Right lung (tissue), 5 donors: ENCODE data around the gene KNL1. TPM values are rescaled to one million over a fixed set of nuclear protein-coding genes. Genes with fewer than 3 reads are reported as not detected.
"Not testable (repeated sequence)": the region's sequence is repeated elsewhere in the genome, so short reads cannot be mapped to it uniquely, and the experiment has no call there.

Experiments
- DNase-seq, 2 donors: peaks; one replicate each; pipeline ENCODE4 v3.0.0-alpha.2; 2013
- polyA plus RNA-seq, 5 donors: library from polyadenylated mRNA; unstranded; fragments of 120-200 nt; gene quantifications; one replicate each; pipeline versions ENCODE4 v1.2.1 to v1.2.3, GENCODE V29; 2013; ENCODE audit warnings: inconsistent platforms in 1 of 5, low replicate concordance in 1 of 5; ENCODE audit not compliant: insufficient read length in 5 of 5, insufficient read depth in 1 of 5

KNL1 gene
- polyA plus RNA-seq, 5 donors: 9.3 to 43.3 (median 19.7) TPM

GRCh38 chr15:40581796-40582195, 12.3 kb upstream of the KNL1 start:
- not testable (repeated sequence) for DNase-seq

- no peak for DNase-seq
These were observed 11.3 kb upstream of the KNL1 start for GRCh38 chr15:40582726-40583246.

DNA sequence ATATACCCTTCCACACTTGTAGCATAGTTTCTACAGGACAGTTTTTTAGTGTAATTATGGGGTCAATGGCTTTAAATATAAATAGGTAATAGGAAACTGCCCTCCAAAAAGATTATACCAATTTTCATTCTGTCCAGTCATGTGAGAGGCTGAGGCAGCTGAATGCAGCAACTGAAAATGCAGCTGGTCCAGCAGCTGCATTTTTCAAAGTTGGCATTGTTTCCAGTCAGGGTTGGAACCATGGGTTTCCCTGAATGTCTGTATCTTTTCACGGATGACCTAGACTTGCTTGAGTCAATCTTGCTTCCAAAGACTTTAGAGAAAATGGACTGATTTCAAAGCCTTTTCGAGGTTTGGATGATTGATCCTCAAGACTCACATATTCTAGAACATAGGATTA, 9.9 kb upstream of the KNL1 start:
- DNase-seq: no peak

DNA sequence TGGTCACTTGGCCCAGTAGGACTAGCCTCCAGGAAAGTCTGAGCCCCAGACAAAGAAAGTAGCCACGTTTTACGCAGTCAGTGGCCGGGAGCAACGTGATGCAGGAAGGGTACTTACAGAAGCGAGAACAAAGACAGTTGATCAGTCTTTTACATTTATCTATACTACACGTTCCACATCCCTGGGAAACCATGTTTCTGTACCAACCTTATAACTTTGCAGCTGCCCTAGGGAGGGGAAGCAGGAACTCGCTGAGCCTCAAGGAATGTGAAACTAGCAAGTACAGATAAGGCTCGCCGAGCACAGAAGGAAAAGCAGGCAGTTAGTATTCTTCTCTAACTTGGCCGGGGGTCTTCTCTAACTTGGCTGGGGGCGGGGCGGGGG, 3.4 kb upstream of the KNL1 start:
- no peak for DNase-seq

- no peak for DNase-seq
These were observed 2.7 kb upstream of the KNL1 start for GRCh38 chr15:40591389-40591788.

DNA sequence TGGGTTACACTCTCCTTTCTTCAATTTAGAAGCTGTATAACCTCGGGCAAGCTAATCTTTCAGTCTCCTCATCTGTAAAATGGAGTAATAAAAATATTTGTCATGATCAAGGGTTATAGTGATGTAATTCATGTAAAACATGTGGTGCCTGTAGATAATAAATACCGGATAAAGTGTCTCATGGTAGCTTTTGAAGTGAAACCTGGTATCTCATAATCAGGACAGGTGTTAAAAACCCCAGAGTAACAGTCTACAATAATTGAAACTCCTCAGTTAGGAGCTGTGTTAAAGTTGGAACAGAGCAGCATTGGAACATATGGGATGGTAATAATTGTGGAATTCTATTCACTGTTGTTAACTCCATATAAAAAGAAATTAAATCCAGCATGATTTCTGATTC, 884 bp upstream of the KNL1 start:
- no peak for DNase-seq

- peak in 1 of 2 donors; percentile 60 for DNase-seq
These were observed 384 bp downstream of the KNL1 start for GRCh38 chr15:40594429-40594836.

- DNase-seq: no peak
These were observed 1.2 kb downstream of the KNL1 start for GRCh38 chr15:40595219-40595618.

GRCh38 chr15:40595773-40596172, 1.7 kb downstream of the KNL1 start:
- no peak for DNase-seq

DNA sequence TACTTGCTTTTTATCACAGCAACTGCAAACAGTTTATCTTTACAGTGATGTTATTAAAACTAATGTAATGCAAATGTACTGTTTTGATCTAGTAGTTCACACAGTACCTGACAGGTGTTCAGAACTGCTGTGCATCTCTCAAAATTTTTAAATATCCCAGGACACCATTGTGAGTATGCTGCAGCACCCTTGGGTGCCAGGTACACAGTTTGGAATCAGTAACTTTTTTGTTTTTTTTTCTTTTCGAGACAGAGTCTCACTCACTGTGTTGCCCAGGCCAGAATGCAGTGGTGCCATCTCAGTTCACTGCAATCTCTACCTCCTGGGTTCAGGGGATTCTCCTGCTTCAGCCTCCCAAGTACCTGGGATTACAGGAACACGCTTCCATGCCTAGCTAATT, 3.0 kb downstream of the KNL1 start:
- no peak for DNase-seq

- DNase-seq: no peak
These were observed 4.1 kb downstream of the KNL1 start for GRCh38 chr15:40598126-40598525.

DNA sequence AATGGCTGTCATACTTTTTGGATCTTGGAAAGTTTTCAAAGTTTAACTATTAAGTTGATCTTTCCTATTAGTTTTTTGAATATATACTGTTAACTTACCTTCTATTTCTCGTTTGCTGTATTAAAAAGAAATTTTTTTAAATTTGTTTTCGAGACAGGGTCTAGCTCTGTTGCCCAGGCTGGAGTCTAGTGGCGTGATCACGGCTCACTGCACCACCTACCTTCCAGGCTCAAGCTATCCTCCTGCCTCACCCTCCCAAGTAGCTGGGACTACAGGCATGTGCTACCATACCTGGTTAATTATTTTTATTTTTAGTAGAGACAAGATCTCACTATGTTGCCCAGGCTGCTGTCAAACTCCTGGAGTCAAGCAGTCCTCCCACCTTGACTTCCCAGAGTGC, 4.6 kb downstream of the KNL1 start:
- DNase-seq: no peak

DNA sequence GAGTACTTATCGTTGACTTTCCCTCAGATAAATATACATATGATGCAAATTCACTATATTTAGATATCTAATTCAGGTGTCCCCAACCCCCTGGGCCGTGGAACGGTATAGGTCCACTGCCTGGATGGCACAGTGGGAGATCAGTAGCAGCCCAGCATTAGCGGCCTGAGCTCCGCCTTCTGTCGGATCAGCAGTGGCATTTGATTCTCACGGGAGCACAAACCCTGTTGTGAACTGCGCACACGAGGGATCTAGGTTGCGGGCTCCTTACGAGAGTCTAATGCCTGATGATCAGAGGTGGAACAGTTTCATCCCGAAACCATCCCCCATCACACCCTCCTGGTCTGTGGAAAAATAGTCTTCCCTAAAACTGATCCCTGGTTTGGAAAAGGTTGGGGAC, 6.9 kb downstream of the KNL1 start:
- no peak for DNase-seq

DNA sequence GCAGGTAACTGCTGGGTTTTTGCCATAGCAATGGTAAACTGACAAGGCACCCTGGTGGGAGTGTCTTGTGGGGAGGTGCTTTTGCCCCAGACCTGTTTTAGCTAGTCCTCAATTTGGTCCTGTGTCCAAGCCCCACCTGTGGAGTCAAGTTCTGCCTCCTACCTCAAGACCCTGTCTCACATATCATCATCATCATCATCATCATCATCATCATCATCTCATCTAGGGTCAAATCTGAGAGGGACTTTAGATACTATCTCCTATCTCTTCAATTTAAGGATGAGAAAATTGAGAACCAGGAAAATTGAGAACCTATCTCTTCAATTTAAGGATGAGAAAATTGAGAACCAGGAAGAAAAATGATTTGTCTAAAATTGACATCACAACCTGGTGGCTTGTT, 9.9 kb downstream of the KNL1 start:
- no peak for DNase-seq

DNA sequence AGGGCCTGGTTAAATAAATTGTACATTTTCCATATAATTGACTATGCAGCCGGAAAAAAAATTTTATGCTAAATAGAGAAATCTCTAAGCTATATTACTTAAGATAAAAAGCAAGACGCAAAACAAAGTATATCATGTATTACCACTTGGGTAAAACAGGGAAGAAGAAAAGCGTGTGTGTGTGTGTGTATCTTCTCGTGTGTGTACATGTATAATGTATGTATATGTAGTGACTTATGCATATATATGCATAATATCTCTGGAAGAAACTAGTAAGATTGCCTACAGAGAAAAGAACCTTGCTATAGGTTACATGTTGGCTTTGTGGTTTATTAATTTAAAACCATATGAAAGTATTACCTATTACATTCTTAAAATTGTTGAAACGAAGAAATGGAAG, 19.0 kb downstream of the KNL1 start:
- DNase-seq: no peak

DNA sequence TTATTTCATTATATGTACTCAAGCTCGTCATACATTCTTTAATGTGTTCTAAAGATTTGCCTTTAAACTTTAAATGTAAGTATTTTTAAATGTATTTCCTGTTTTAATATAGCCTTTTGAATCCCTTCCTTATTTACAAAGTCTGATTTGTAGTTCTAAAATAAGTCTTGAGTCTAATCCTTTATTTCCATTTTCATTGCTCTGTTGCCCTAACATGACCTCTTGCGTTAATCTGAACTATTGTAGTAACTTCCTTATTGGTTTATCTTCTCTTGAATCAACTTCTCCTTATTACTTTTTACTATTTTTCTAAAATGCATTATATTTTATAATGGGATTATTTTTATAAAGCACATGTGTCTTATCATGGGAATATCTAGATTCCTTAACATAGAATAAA, 24.0 kb downstream of the KNL1 start:
- no peak for DNase-seq

- no peak for DNase-seq
These were observed 24.9 kb downstream of the KNL1 start for GRCh38 chr15:40618906-40619305.

- no peak for DNase-seq
These were observed 29.3 kb downstream of the KNL1 start for GRCh38 chr15:40623361-40623760.

- no peak for DNase-seq
These were observed 36.3 kb downstream of the KNL1 start for GRCh38 chr15:40630313-40630712.

GRCh38 chr15:40633178-40633577, 39.1 kb downstream of the KNL1 start:
- DNase-seq: no peak

DNA sequence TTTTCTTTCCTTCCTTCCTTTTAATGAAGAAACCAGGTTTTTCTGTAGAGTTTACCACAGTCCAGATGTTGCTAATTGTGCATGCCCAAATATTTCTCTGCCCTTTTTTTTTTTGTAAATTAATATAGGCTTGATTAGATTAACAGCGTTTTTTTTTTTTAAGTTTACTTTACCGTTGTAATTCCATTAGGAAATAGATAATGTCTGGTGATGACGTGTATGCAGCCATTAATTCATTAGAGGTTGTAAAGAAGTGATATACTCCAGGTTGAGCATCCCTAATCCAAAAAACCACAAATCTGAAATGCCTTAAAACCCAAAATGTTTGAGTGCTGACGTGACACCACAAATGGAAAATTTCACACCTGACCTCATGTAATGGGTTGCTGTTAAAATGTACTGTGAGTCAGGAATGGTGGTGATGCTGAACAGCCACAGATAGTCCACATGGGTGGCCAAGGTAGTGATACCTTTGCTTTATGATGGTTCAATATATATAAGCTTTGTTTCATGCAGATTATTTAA, 43.2 kb downstream of the KNL1 start:
- DNase-seq: no peak

DNA sequence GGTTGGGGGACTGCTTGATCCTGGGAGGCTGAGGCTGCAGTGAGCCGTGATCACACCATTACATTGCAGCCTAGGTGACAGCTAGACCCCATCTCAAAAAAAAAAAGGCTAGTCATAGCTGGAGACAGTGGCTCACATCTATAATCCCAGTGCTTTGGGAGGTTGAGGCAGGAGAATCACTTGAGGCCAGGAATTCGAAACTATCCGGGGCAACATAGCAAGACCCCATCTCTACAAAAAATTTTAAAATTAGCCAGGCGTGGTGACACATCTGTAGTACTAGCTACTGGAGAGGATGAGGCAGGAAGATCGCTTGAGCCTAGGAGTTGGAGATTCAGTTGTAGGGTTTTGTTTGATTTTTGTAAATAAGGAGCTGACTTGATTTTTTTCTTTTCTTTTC, 45.6 kb downstream of the KNL1 start:
- DNase-seq: no peak

GRCh38 chr15:40647523-40647922, 53.5 kb downstream of the KNL1 start:
- DNase-seq: no peak

- no peak for DNase-seq
These were observed 56.4 kb downstream of the KNL1 start for GRCh38 chr15:40650479-40650878.

GRCh38 chr15:40660686-40661085, 66.6 kb downstream of the KNL1 start:
- DNase-seq: no peak
